HEK293 (cell line): ENCODE results near the gene ZBTB18.

Source experiments
- CTCF ChIA-PET: fragments of 350-600 bp; formaldehyde crosslinking; extraction: SDS; loops from one replicate; lab custom pipeline; 2021; ENCODE audit warnings: antibody characterized with exemption; lab: Yijun Ruan, JAX
- POLR2A ChIA-PET: fragments of 300-600 bp; formaldehyde crosslinking; extraction: SDS; loops from one replicate; lab custom pipeline; 2020; ENCODE audit warnings: antibody characterized with exemption, inconsistent platforms; lab: Yijun Ruan, JAX
- H3K27ac ChIP-seq: fragments of 200-500 bp; sonication (Bioruptor generic); 2 replicates; pipeline ENCODE4 v1.5.1; 2014; ENCODE audit warnings: low read depth, low read length, control low read depth, inconsistent platforms; ENCODE audit errors: extremely low read depth
- H3K36me3 ChIP-seq, 2 experiments: fragments of 200-500 bp in 1 of 2; sonication (Bioruptor generic) in 1 of 2; 1 replicate in 1 of 2; 2 replicates in 1 of 2; pipeline ENCODE4 v1.5.1; 2014 to 2017; ENCODE audit warnings: inconsistent platforms in 2 of 2, low read length in 2 of 2; ENCODE audit not compliant: control insufficient read depth in 2 of 2, insufficient read depth in 1 of 2
- H3K4me1 ChIP-seq: fragments of 200-500 bp; sonication (Bioruptor generic); 2 replicates; pipeline ENCODE4 v1.5.1; 2014; ENCODE audit warnings: mild to moderate bottlenecking, low read length, inconsistent platforms; ENCODE audit not compliant: control insufficient read depth, insufficient read depth
- H3K4me3 ChIP-seq: 2 replicates; pipeline ENCODE4 v1.5.1; 2011; ENCODE audit warnings: low read depth, mild to moderate bottlenecking, control low read depth, low read length, moderate library complexity
- H3K9me3 ChIP-seq: fragments of 200-500 bp; sonication (Bioruptor generic); 2 replicates; pipeline ENCODE4 v1.5.1; 2014; ENCODE audit warnings: low read depth, low read length, inconsistent platforms; ENCODE audit not compliant: control insufficient read depth, insufficient read depth
- FEZF1 ChIP-seq: fragments of 450-650 bp; formaldehyde crosslinking; IDR thresholded peaks from 2 replicates; pipeline ENCODE4 v1.5.1; 2016; ENCODE audit warnings: missing biosample characterization, missing genetic modification characterization
- KLF10 ChIP-seq: fragments of 450-650 bp; IDR thresholded peaks from 2 replicates; pipeline ENCODE4 v1.5.1; 2018; ENCODE audit warnings: missing biosample characterization, mild to moderate bottlenecking, missing genetic modification characterization
- MEIS1 ChIP-seq: sonication (generic); formaldehyde crosslinking; IDR thresholded peaks from 2 replicates; pipeline ENCODE4 v1.8.1; 2022; ENCODE audit warnings: missing genetic modification reagents, mild to moderate bottlenecking, borderline replicate concordance
- PBX3 ChIP-seq: sonication (generic); formaldehyde crosslinking; IDR thresholded peaks from 2 replicates; pipeline ENCODE4 v1.8.1; 2022; ENCODE audit warnings: mild to moderate bottlenecking, moderate library complexity, missing genetic modification reagents
- SETDB1 ChIP-seq: IDR thresholded peaks from one replicate; pipeline ENCODE4 v1.6.1; 2017; ENCODE audit warnings: mild to moderate bottlenecking, low read length, moderate library complexity, mixed read lengths; ENCODE audit not compliant: insufficient read length
- TCF7L2 ChIP-seq: IDR thresholded peaks from 2 replicates; pipeline ENCODE4 v1.6.1; 2011; ENCODE audit warnings: low read depth, mild to moderate bottlenecking, inconsistent platforms, low read length, moderate library complexity, borderline replicate concordance
- WT1 ChIP-seq: fragments of 450-650 bp; formaldehyde crosslinking; IDR thresholded peaks from 2 replicates; pipeline ENCODE4 v1.5.1; 2016; ENCODE audit warnings: missing biosample characterization, missing genetic modification characterization
- ZBTB8A ChIP-seq: fragments of 450-650 bp; formaldehyde crosslinking; IDR thresholded peaks from 2 replicates; pipeline ENCODE4 v1.5.1; 2016; ENCODE audit warnings: missing biosample characterization, missing genetic modification characterization
- ZFP37 ChIP-seq: fragments of 450-650 bp; formaldehyde crosslinking; IDR thresholded peaks from 2 replicates; pipeline ENCODE4 v1.5.1; 2016; ENCODE audit warnings: missing biosample characterization, missing genetic modification characterization
- ZNF18 ChIP-seq: fragments of 450-650 bp; formaldehyde crosslinking; IDR thresholded peaks from 2 replicates; pipeline ENCODE4 v1.5.1; 2016; ENCODE audit warnings: missing biosample characterization, missing genetic modification characterization
- ZNF19 ChIP-seq: fragments of 450-650 bp; formaldehyde crosslinking; IDR thresholded peaks from 2 replicates; pipeline ENCODE4; 2016; ENCODE audit warnings: missing biosample characterization, missing genetic modification characterization, low read depth
- ZNF221 ChIP-seq: fragments of 450-650 bp; formaldehyde crosslinking; IDR thresholded peaks from 2 replicates; pipeline ENCODE4 v1.5.1; 2017; ENCODE audit warnings: missing biosample characterization, missing genetic modification characterization, borderline replicate concordance
- ZNF223 ChIP-seq: fragments of 450-650 bp; formaldehyde crosslinking; IDR thresholded peaks from 2 replicates; pipeline ENCODE4 v1.5.1; 2016; ENCODE audit warnings: missing biosample characterization, missing genetic modification characterization
- ZNF24 ChIP-seq: fragments of 450-650 bp; formaldehyde crosslinking; IDR thresholded peaks from 2 replicates; pipeline ENCODE4 v1.5.1; 2016; ENCODE audit warnings: missing biosample characterization, missing genetic modification characterization
- ZNF248 ChIP-seq: fragments of 450-650 bp; formaldehyde crosslinking; IDR thresholded peaks from 2 replicates; pipeline ENCODE4 v1.5.1; 2017; ENCODE audit warnings: missing biosample characterization, missing genetic modification characterization
- ZNF266 ChIP-seq: fragments of 450-650 bp; formaldehyde crosslinking; IDR thresholded peaks from 2 replicates; pipeline ENCODE4 v1.5.1; 2016; ENCODE audit warnings: missing biosample characterization, missing genetic modification characterization, low read depth
- ZNF423 ChIP-seq: fragments of 450-650 bp; formaldehyde crosslinking; IDR thresholded peaks from 2 replicates; pipeline ENCODE4 v1.5.1; 2016; ENCODE audit warnings: missing biosample characterization, missing genetic modification characterization
- ZNF488 ChIP-seq: fragments of 450-650 bp; formaldehyde crosslinking; IDR thresholded peaks from 2 replicates; pipeline ENCODE4 v1.5.1; 2016; ENCODE audit warnings: missing biosample characterization, missing genetic modification characterization
- ZNF514 ChIP-seq: fragments of 450-650 bp; formaldehyde crosslinking; IDR thresholded peaks from 2 replicates; pipeline ENCODE4 v1.5.1; 2016; ENCODE audit warnings: missing biosample characterization, missing genetic modification characterization
- ZNF529 ChIP-seq: fragments of 450-650 bp; formaldehyde crosslinking; IDR thresholded peaks from 2 replicates; pipeline ENCODE4 v1.5.1; 2017; ENCODE audit warnings: missing genetic modification characterization, missing biosample characterization; ENCODE audit not compliant: insufficient replicate concordance
- ZNF549 ChIP-seq: fragments of 450-650 bp; IDR thresholded peaks from 2 replicates; pipeline ENCODE4 v1.5.1; 2018; ENCODE audit warnings: missing biosample characterization, missing genetic modification characterization, mild to moderate bottlenecking, inconsistent platforms, moderate library complexity
- ZNF585B ChIP-seq: fragments of 450-650 bp; formaldehyde crosslinking; IDR thresholded peaks from 2 replicates; pipeline ENCODE4 v1.5.1; 2016; ENCODE audit warnings: missing biosample characterization, missing genetic modification characterization
- ZNF600 ChIP-seq: fragments of 450-650 bp; formaldehyde crosslinking; IDR thresholded peaks from 2 replicates; pipeline ENCODE4 v1.5.1; 2016; ENCODE audit warnings: missing biosample characterization, missing genetic modification characterization
- ZNF777 ChIP-seq: fragments of 450-650 bp; formaldehyde crosslinking; IDR thresholded peaks from 2 replicates; pipeline ENCODE4 v1.5.1; 2017; ENCODE audit warnings: missing biosample characterization, missing genetic modification characterization, borderline replicate concordance
- ZNF791 ChIP-seq: fragments of 450-650 bp; formaldehyde crosslinking; IDR thresholded peaks from 2 replicates; pipeline ENCODE4 v1.5.1; 2016; ENCODE audit warnings: missing biosample characterization, missing genetic modification characterization
- ZSCAN16 ChIP-seq: fragments of 450-650 bp; formaldehyde crosslinking; IDR thresholded peaks from 2 replicates; pipeline ENCODE4 v1.5.1; 2016; ENCODE audit warnings: missing biosample characterization, missing genetic modification characterization

Gene ZBTB18

GRCh38 chr1:244096691-244097090 lies 45.6 kb downstream of the ZBTB18 start:
- CTCF ChIA-PET = no interaction called here

GRCh38 chr1:244097523-244098405 lies 46.7 kb downstream of the ZBTB18 start:
- no peak overlapping the region for H3K4me3 ChIP-seq
- TF ChIP-seq ZBTB8A (no peak), ZNF19 (tag by site-specific recombination) (no peak), FEZF1 (tag by site-specific recombination) (no peak), ZNF549 (no peak), KLF10 (no peak), ZNF266 (tag by site-specific recombination) (no peak), SETDB1 (no peak), ZNF248 (tag by site-specific recombination) (no peak), TCF7L2 (no peak)
- POLR2A ChIA-PET = no interaction called here
- no peaks in the 10 kb centered on the region for H3K36me3 ChIP-seq
- CTCF ChIA-PET = interaction anchor here (0.6 to 0.7 kb wide), 2 partner anchors 595 to 1405 kb away, joined by 3 to 4 read pairs; no protein-coding TSS in a partner anchor
- no peak overlapping the region for H3K27ac ChIP-seq
- H3K9me3 ChIP-seq = no peaks in the 10 kb centered on the region
- no peaks in the 10 kb centered on the region for H3K4me1 ChIP-seq

More at GRCh38 chr1:244096691-244097090, 45.6 kb downstream of the ZBTB18 start:
- POLR2A ChIA-PET = interaction anchor here (0.6 kb wide), 1 partner anchor 246 kb away, joined by 6 read pairs; no protein-coding TSS in a partner anchor
- Histone ChIP-seq H3K4me1 (no peaks in the 10 kb centered on the region), H3K4me3 (no peak overlapping the region), H3K27ac (no peak overlapping the region), H3K9me3 (no peaks in the 10 kb centered on the region), H3K36me3 (no peaks in the 10 kb centered on the region)
- TF ChIP-seq MEIS1 (CRISPR knock-in tag) (no peak), ZNF529 (tag by site-specific recombination) (no peak), ZNF514 (tag by site-specific recombination) (no peak), ZSCAN16 (tag by site-specific recombination) (no peak), ZNF423 (tag by site-specific recombination) (no peak), ZNF18 (no peak), ZNF777 (no peak), ZFP37 (tag by site-specific recombination) (no peak), WT1 (tag by site-specific recombination) (no peak), PBX3 (CRISPR knock-in tag) (no peak), ZNF24 (no peak), ZNF221 (tag by site-specific recombination) (no peak), ZNF488 (no peak), ZNF585B (tag by site-specific recombination) (no peak), ZNF223 (tag by site-specific recombination) (no peak), ZNF600 (tag by site-specific recombination) (no peak), ZNF791 (tag by site-specific recombination) (no peak)
- TF ChIP-seq, all 188 proteins: peak for 0
